ENCODE measurements around the gene NDUFB11. TPM values are rescaled to one million over a fixed set of nuclear protein-coding genes. Genes with fewer than 3 reads are reported as not detected.
"Not testable (repeated sequence)": the region's sequence is repeated elsewhere in the genome, so short reads cannot be mapped to it uniquely, and the experiment has no call there.

Gene NDUFB11
- total RNA-seq, 2 donors from 2014 or later: 137 to 138 TPM

- ATAC-seq: peak in 1 of 2 donors; percentile 23
- intact Hi-C loops (cut with DNase I): no loop called here
- no peak for DNase-seq
These were observed 12.4 kb upstream of the NDUFB11 start for GRCh38 chrX:47156611-47157520.

GRCh38 chrX:47151435-47151834 is 6.9 kb upstream of the NDUFB11 start:
- intact Hi-C loops (cut with DNase I): no loop called here
- no peak for ATAC-seq
- no peak for DNase-seq

- intact Hi-C loops (cut with DNase I): no loop called here
- DNase-seq: no peak
- no peak for ATAC-seq
These were observed 4.4 kb upstream of the NDUFB11 start for GRCh38 chrX:47148946-47149345.

GRCh38 chrX:47146936-47147859 is 2.7 kb upstream of the NDUFB11 start:
- ATAC-seq (no peak), DNase-seq (no peak)
- intact Hi-C loops (cut with DNase I): no loop called here

GRCh38 chrX:47146121-47146935 is 1.8 kb upstream of the NDUFB11 start:
- no peak for ATAC-seq
- intact Hi-C loops (cut with DNase I): no loop called here

GRCh38 chrX:47145395-47146120 is 1.1 kb upstream of the NDUFB11 start:
- peak; percentile 32 for DNase-seq
- peak; percentile 16 to 46 for ATAC-seq
- intact Hi-C loops (cut with DNase I): no loop called here

More at GRCh38 chrX:47146121-47146935, 1.8 kb upstream of the NDUFB11 start:
- DNase-seq: no peak

- DNase-seq (peak; percentile 39), ATAC-seq (peak; percentile 21 to 37)
- intact Hi-C loops (cut with DNase I): no loop called here
These were observed 442 bp downstream of the NDUFB11 start for GRCh38 chrX:47143894-47144625.

- ATAC-seq (no peak), DNase-seq (no peak)
- intact Hi-C loops (cut with DNase I): no loop called here
These were observed 6.3 kb downstream of the NDUFB11 start for GRCh38 chrX:47138171-47138570.

GRCh38 chrX:47135650-47136049 is 8.9 kb downstream of the NDUFB11 start:
- ATAC-seq: peak in 1 of 2 donors; percentile 54
- intact Hi-C loops (cut with DNase I); DNase-seq: not testable (repeated sequence)

GRCh38 chrX:47133493-47133892 is 11.0 kb downstream of the NDUFB11 start:
- no peak for ATAC-seq
- intact Hi-C loops (cut with DNase I): no loop called here
- DNase-seq: no peak

GRCh38 chrX:47129899-47130358 is 14.6 kb downstream of the NDUFB11 start:
- DNase-seq (no peak), ATAC-seq (no peak)
- intact Hi-C loops (cut with DNase I): no loop called here

GRCh38 chrX:47129157-47129898 is 15.2 kb downstream of the NDUFB11 start:
- intact Hi-C loops (cut with DNase I): no loop called here
- ATAC-seq (peak; percentile 99), DNase-seq (peak; percentile 90)

- intact Hi-C loops (cut with DNase I); ATAC-seq; DNase-seq: not testable (repeated sequence)
These were observed 20.0 kb downstream of the NDUFB11 start for GRCh38 chrX:47124466-47124865.

- intact Hi-C loops (cut with DNase I); ATAC-seq; DNase-seq: not testable (repeated sequence)
These were observed 27.9 kb downstream of the NDUFB11 start for GRCh38 chrX:47116551-47117110.

- intact Hi-C loops (cut with DNase I): no loop called here
- ATAC-seq (peak in 1 of 2 donors; percentile 57), DNase-seq (no peak)
These were observed 32.1 kb downstream of the NDUFB11 start for GRCh38 chrX:47112316-47112954.
